Measurements from ENCODE around the gene DNLZ.

- TF ChIP-seq NRF1 (IDR thresholded peaks at IDR 0.05; ENCODE audit: low read depth, low read length) (no peak), CTCF (IDR thresholded peaks at IDR 0.05) (no peak), RAD21 (IDR thresholded peaks at IDR 0.05; ENCODE audit: low read length) (no peak), EZH2phosphoT487 (IDR thresholded peaks at IDR 0.05; ENCODE audit: borderline replicate concordance, low read depth) (no peak), USF1 (IDR thresholded peaks at IDR 0.05; ENCODE audit: borderline replicate concordance, low read depth) (no peak), GABPA (IDR thresholded peaks at IDR 0.05; ENCODE audit: low read depth) (no peak), JUND (IDR thresholded peaks at IDR 0.05) (no peak), TAF1 (IDR thresholded peaks at IDR 0.05; ENCODE audit: borderline replicate concordance, low read depth, low read length) (no peak), CHD2 (IDR thresholded peaks at IDR 0.05; ENCODE audit: low read length, partially characterized antibody) (no peak), TCF12 (IDR thresholded peaks at IDR 0.05) (no peak), EP300 (IDR thresholded peaks at IDR 0.05; ENCODE audit: borderline replicate concordance in 1 of 2, low read depth in 1 of 2, low read length in 1 of 2) (no peak)
- TF ChIP-seq, protein P1, sequence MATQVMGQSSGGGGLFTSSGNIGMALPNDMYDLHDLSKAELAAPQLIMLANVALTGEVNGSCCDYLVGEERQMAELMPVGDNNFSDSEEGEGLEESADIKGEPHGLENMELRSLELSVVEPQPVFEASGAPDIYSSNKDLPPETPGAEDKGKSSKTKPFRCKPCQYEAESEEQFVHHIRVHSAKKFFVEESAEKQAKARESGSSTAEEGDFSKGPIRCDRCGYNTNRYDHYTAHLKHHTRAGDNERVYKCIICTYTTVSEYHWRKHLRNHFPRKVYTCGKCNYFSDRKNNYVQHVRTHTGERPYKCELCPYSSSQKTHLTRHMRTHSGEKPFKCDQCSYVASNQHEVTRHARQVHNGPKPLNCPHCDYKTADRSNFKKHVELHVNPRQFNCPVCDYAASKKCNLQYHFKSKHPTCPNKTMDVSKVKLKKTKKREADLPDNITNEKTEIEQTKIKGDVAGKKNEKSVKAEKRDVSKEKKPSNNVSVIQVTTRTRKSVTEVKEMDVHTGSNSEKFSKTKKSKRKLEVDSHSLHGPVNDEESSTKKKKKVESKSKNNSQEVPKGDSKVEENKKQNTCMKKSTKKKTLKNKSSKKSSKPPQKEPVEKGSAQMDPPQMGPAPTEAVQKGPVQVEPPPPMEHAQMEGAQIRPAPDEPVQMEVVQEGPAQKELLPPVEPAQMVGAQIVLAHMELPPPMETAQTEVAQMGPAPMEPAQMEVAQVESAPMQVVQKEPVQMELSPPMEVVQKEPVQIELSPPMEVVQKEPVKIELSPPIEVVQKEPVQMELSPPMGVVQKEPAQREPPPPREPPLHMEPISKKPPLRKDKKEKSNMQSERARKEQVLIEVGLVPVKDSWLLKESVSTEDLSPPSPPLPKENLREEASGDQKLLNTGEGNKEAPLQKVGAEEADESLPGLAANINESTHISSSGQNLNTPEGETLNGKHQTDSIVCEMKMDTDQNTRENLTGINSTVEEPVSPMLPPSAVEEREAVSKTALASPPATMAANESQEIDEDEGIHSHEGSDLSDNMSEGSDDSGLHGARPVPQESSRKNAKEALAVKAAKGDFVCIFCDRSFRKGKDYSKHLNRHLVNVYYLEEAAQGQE (IDR thresholded peaks at IDR 0.05; ENCODE audit: low read depth, low read length), result no peak
Observed at GRCh38 chr9:136381966-136382513, 18.5 kb upstream of the DNLZ start.

Measured in SK-N-SH (cell line).